Fibroblast of gingiva (primary cell): ENCODE measurements around the gene HHAT.

Source experiments
- DNase-seq: peaks from one replicate; pipeline ENCODE4 v3.0.0-alpha.2; 2011; ENCODE audit warnings: low read depth

The HHAT gene

GRCh38 chr1:210722410-210723081 is 393.8 kb downstream of the HHAT start:
- no peak for DNase-seq

- DNase-seq: no peak
These were observed 394.9 kb downstream of the HHAT start for GRCh38 chr1:210723646-210724045.

- no peak for DNase-seq
These were observed 396.1 kb downstream of the HHAT start for GRCh38 chr1:210724768-210725167.
